OCI-LY1 (cell line): Measurements from ENCODE around the gene YIPF3.

Source experiments
- H2AFZ ChIP-seq: fragments of 200-600 bp; sonication (generic), shearing (Covaris generic); 2 replicates; pipeline ENCODE4 v1.6.0; 2014; ENCODE audit warnings: antibody characterized with exemption, mild to moderate bottlenecking, low read length
- H3F3A ChIP-seq: fragments of 200-600 bp; sonication (generic), shearing (Covaris generic); 2 replicates; pipeline ENCODE4 v1.6.0; 2014; ENCODE audit warnings: mild to moderate bottlenecking, antibody characterized with exemption, low read length, moderate library complexity; ENCODE audit not compliant: insufficient read depth
- H3K27ac ChIP-seq: fragments of 200-600 bp; sonication (generic); 2 replicates; pipeline ENCODE4 v1.5.1; 2014; ENCODE audit warnings: low read length, mixed run types, mild to moderate bottlenecking, low read depth; ENCODE audit not compliant: poor library complexity, severe bottlenecking
- H3K27me3 ChIP-seq: fragments of 200-600 bp; sonication (generic); 2 replicates; pipeline ENCODE4 v1.6.0; 2014; ENCODE audit warnings: antibody characterized with exemption, mild to moderate bottlenecking, low read length, moderate library complexity; ENCODE audit not compliant: insufficient read depth
- H3K36me3 ChIP-seq: fragments of 200-600 bp; sonication (generic); 2 replicates; pipeline ENCODE4 v1.6.1; 2014; ENCODE audit warnings: mild to moderate bottlenecking, antibody characterized with exemption, low read length, moderate library complexity, mixed read lengths; ENCODE audit not compliant: insufficient read depth
- H3K4me1 ChIP-seq: fragments of 200-600 bp; sonication (generic); 2 replicates; pipeline ENCODE4 v1.5.1; 2014; ENCODE audit warnings: mild to moderate bottlenecking, low read length, moderate library complexity; ENCODE audit not compliant: insufficient read depth, severe bottlenecking
- H3K4me2 ChIP-seq: fragments of 200-600 bp; sonication (generic), shearing (Covaris generic); 2 replicates; pipeline ENCODE4 v1.6.1; 2014; ENCODE audit warnings: low read length
- H3K4me3 ChIP-seq: fragments of 200-600 bp; sonication (generic); 2 replicates; pipeline ENCODE4 v1.5.1; 2014; ENCODE audit warnings: low read length, low read depth, mild to moderate bottlenecking, mixed read lengths; ENCODE audit not compliant: poor library complexity, severe bottlenecking
- H3K79me2 ChIP-seq: fragments of 200-600 bp; shearing (Covaris generic); 2 replicates; pipeline ENCODE4 v1.6.1; 2016; ENCODE audit warnings: mixed run types, low read length, mixed read lengths; ENCODE audit not compliant: insufficient read depth
- H3K9ac ChIP-seq: fragments of 200-600 bp; sonication (generic), shearing (Covaris generic); 2 replicates; pipeline ENCODE4 v1.6.1; 2014; ENCODE audit warnings: mild to moderate bottlenecking, low read length, mixed read lengths
- H3K9me2 ChIP-seq: fragments of 200-600 bp; sonication (generic), shearing (Covaris generic); 2 replicates; pipeline ENCODE4 v1.6.1; 2014; ENCODE audit warnings: low read depth, mild to moderate bottlenecking, low read length, mixed read lengths
- H3K9me3 ChIP-seq: fragments of 200-600 bp; shearing (Covaris generic); 2 replicates; pipeline ENCODE4 v1.6.1; 2014; ENCODE audit warnings: low read length, mixed read lengths
- H4K20me1 ChIP-seq: fragments of 200-600 bp; sonication (generic), shearing (Covaris generic); 2 replicates; pipeline ENCODE4 v1.6.0; 2016; ENCODE audit warnings: mild to moderate bottlenecking, low read length; ENCODE audit not compliant: insufficient read depth
- EZH2 ChIP-seq: fragments of 200-600 bp; sonication (generic), shearing (Covaris generic); IDR thresholded peaks from 2 replicates; pipeline ENCODE4 v1.8.0; 2017; ENCODE audit warnings: borderline replicate concordance, mixed run types, mild to moderate bottlenecking, antibody characterized with exemption, low read length, moderate library complexity, mixed read lengths
- TF ChIP-seq, protein P1 (sequence below): fragments of 200-600 bp; sonication (generic), shearing (Covaris generic); IDR thresholded peaks from 2 replicates; pipeline ENCODE4 v1.5.1; 2017; ENCODE audit warnings: mild to moderate bottlenecking, antibody characterized with exemption, low read length, moderate library complexity, mixed read lengths

The YIPF3 gene

DNA sequence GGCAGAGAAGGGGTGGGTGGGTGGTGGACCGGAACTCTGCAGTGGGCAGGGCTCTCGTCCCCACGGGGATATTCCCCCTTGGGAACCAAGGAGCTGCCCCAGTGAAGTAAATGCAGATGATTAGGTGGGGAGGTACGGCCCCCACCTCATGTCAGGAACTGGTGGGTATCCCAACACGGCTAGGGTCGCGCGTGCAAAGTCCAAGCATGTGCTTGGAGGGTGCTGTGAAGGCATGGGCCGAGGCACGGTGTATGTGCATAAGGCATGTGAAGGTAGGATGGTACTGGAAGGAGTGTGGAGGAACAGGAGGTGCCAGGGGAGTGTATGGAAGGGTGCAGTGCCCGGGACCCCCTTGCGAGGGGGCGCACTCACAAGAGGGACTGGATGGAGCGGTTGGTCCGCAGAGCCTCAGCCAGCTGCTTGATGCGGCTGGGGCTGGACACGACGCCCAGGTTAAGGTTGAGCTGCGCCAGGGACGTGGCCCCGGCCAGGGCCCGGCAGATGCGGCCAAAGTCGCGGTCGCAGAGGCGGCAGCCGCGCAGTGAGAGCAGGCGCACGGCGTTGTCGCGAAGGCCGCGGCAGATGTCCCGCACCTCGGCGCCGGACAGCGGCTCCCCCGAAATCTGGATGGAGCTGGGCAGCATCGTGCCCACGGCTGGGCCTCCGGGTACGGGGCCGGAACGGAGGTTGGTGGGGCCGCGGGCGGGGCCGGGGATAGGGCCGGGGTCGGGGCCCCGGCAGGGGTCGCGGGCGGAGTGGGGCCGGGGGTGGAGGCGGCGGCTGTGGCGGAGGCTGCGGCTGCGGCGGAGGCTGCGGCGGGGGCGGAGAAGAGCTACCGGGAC, 7.4 kb downstream of the YIPF3 start:
- no peak overlapping the region; the same call in 1 of the 2 replicates for H3K9ac ChIP-seq
- no peaks in the 10 kb centered on the region for H4K20me1 ChIP-seq
- peaks cover 8% of the 10 kb centered on the region for H3K27me3 ChIP-seq
- TF ChIP-seq EZH2, result no peak
- TF ChIP-seq, protein P1, sequence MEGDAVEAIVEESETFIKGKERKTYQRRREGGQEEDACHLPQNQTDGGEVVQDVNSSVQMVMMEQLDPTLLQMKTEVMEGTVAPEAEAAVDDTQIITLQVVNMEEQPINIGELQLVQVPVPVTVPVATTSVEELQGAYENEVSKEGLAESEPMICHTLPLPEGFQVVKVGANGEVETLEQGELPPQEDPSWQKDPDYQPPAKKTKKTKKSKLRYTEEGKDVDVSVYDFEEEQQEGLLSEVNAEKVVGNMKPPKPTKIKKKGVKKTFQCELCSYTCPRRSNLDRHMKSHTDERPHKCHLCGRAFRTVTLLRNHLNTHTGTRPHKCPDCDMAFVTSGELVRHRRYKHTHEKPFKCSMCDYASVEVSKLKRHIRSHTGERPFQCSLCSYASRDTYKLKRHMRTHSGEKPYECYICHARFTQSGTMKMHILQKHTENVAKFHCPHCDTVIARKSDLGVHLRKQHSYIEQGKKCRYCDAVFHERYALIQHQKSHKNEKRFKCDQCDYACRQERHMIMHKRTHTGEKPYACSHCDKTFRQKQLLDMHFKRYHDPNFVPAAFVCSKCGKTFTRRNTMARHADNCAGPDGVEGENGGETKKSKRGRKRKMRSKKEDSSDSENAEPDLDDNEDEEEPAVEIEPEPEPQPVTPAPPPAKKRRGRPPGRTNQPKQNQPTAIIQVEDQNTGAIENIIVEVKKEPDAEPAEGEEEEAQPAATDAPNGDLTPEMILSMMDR, result no peak
- no peaks in the 10 kb centered on the region for H3K79me2 ChIP-seq
- H3K27ac ChIP-seq, result no peak overlapping the region
- H3K36me3 ChIP-seq, result peaks cover 37% of the 10 kb centered on the region
- no peaks in the 10 kb centered on the region for H3K9me3 ChIP-seq
- H3K4me3 ChIP-seq, result peak overlapping the region; percentile 65
- H3K4me1 ChIP-seq, result peaks cover 12% of the 10 kb centered on the region
- no peaks in the 10 kb centered on the region for H3K9me2 ChIP-seq
- H3F3A ChIP-seq, result no peaks in the 10 kb centered on the region
- no peak overlapping the region for H2AFZ ChIP-seq
- peak overlapping the region; percentile 67 for H3K4me2 ChIP-seq

DNA sequence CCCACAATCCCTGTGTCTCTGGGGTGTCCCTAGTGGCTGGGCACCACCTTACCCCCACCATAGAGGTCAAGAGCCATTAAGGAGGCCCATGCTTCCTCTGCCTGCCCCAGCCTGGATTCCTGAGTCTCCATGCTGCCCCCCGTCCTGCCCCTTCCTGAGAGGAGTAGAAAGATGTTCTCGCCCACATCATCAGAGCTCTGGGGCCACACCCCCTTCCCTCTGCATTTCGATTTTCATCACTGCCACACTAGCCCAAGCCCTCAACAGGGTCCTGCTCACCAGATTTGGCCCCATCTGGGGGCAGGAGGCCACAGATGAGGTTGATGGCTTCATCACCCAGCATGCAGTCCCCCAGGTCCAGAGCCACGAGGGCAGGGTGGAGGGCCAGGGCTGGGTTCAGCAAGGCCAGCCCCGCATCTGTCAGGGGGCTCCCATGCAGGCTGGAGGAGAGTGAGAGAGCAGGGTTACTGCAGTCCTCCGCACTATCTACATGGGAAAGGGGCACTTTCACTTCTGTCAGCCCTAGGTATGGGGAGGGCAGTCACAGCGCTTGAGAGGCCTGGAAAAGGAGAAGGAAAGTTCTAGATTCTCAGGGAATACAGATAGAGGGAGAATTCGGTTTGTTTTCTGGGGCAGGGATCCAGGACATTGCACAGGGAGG, 8.1 kb downstream of the YIPF3 start:
- Histone ChIP-seq H3K36me3 (peaks cover 35% of the 10 kb centered on the region), H3K9me2 (no peaks in the 10 kb centered on the region), H3K27me3 (peaks cover 8% of the 10 kb centered on the region), H4K20me1 (no peaks in the 10 kb centered on the region), H3K79me2 (no peaks in the 10 kb centered on the region), H2AFZ (no peak overlapping the region), H3K4me1 (peaks cover 12% of the 10 kb centered on the region), H3K27ac (no peak overlapping the region), H3K4me2 (no peak overlapping the region), H3K9me3 (no peaks in the 10 kb centered on the region), H3F3A (no peaks in the 10 kb centered on the region), H3K9ac (no peak overlapping the region), H3K4me3 (no peak overlapping the region)
- TF ChIP-seq EZH2, result no peak
- TF ChIP-seq, protein P1, result no peak

DNA sequence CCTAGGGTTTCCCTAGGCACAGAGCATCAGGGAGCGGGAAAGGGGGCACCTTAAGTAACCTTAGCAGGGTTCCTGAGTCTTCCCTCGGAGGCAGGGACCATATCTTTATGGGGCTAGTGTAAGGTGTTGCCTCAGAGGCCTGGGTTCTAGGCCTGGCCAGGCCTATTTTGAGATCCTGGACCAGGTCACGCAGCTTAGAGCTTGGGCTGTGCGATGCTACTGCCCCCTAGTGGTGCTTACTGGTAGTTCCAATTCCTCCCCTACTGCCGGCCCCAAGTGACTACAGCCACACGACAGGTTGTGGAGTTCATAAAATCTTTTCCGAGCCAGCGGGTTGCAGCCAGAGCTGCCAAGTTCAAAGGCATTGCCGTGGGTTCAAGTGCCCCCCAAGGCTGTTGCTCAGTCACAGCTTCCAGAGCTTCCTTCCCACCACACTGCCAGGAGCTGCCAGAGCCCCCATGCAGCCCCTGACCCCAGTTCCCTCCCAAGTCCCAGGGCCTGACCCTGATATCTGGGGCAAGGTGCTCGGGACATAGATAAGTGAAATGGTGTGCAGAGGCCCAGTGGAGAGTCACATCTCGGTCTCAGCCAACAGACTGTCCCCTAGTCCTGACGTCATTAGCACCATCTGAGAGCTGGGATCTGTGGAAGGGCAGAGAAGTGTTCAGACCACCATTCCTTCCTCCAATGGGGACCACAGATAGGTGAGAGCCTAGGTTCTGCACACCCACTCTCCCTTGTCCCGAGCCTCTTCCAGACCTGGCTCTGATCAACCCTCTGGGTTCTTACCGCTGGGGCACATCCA, 9.9 kb downstream of the YIPF3 start:
- H3K9me3 ChIP-seq, result no peaks in the 10 kb centered on the region
- H3K9me2 ChIP-seq, result no peaks in the 10 kb centered on the region
- no peak for TF ChIP-seq EZH2
- TF ChIP-seq, protein P1, result peak; percentile 92
- no peak overlapping the region for H3K4me3 ChIP-seq
- H3K27me3 ChIP-seq, result peaks cover 8% of the 10 kb centered on the region
- no peaks in the 10 kb centered on the region for H3F3A ChIP-seq
- H3K36me3 ChIP-seq, result peaks cover 29% of the 10 kb centered on the region; the same call in 1 of the 2 replicates
- no peak overlapping the region for H3K9ac ChIP-seq
- no peaks in the 10 kb centered on the region for H3K79me2 ChIP-seq
- peaks cover 12% of the 10 kb centered on the region for H3K4me1 ChIP-seq
- no peak overlapping the region for H2AFZ ChIP-seq
- H3K27ac ChIP-seq, result no peak overlapping the region
- no peaks in the 10 kb centered on the region for H4K20me1 ChIP-seq
- no peak overlapping the region for H3K4me2 ChIP-seq
